Measurements from ENCODE around the gene C1QTNF9B.

C1QTNF9B gene

GRCh38 chr13:23877286-23877685 lies 20.0 kb downstream of the C1QTNF9B start:
- Histone ChIP-seq H3K36me3 (ENCODE audit: insufficient read depth, insufficient read length, low read length) (peaks cover 15% of the 10 kb centered on the region), H3K4me3 (ENCODE audit: insufficient read length, low read depth) (no peak overlapping the region), H3K9ac (ENCODE audit: insufficient read length, low read depth) (no peak overlapping the region), H3K4me1 (ENCODE audit: insufficient read depth, insufficient read length) (no peaks in the 10 kb centered on the region), H3K9me3 (ENCODE audit: insufficient read depth, low read length) (no peaks in the 10 kb centered on the region), H3K27me3 (ENCODE audit: insufficient read depth, insufficient read length) (no peaks in the 10 kb centered on the region)
- no peak for TF ChIP-seq YY1 (IDR thresholded peaks at IDR 0.05; ENCODE audit: insufficient read depth, insufficient read length)
- no peak for TF ChIP-seq ZNF274 (IDR thresholded peaks at IDR 0.05; ENCODE audit: low read depth, low read length)
- TF ChIP-seq SUZ12 (IDR thresholded peaks at IDR 0.05; ENCODE audit: extremely low read depth, insufficient read depth, insufficient read length) = no peak
- DNase-seq (ENCODE audit: low read depth, low spot score) = no peak

DNA sequence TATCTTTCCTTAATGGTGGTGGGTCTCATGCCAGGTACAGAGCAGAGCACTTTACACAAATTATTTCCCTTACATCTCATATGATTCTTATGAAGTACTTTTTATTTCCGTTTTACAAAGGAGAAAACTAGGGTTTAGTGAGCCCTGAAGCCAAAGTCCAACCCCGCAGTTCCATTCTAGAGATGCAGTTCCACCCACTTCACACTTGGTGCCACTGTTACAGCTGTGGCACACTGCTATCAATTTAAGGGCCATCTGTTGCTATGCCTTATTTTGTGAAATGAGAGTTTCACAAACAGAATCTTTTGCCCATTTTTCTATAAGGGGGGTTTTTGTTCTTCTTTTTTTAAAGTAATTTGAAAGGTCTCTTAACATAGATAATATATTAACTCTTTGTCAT lies 21.0 kb downstream of the C1QTNF9B start:
- no peak for TF ChIP-seq ZNF274 (IDR thresholded peaks at IDR 0.05; ENCODE audit: low read depth, low read length)
- TF ChIP-seq YY1 (IDR thresholded peaks at IDR 0.05; ENCODE audit: insufficient read depth, insufficient read length) = no peak
- no peak for TF ChIP-seq SUZ12 (IDR thresholded peaks at IDR 0.05; ENCODE audit: extremely low read depth, insufficient read depth, insufficient read length)
- H3K9ac ChIP-seq (ENCODE audit: insufficient read length, low read depth) = no peak overlapping the region
- no peaks in the 10 kb centered on the region for H3K9me3 ChIP-seq (ENCODE audit: insufficient read depth, low read length)
- peaks cover 13% of the 10 kb centered on the region for H3K36me3 ChIP-seq (ENCODE audit: insufficient read depth, insufficient read length, low read length)
- H3K4me1 ChIP-seq (ENCODE audit: insufficient read depth, insufficient read length) = no peaks in the 10 kb centered on the region
- H3K27me3 ChIP-seq (ENCODE audit: insufficient read depth, insufficient read length) = no peaks in the 10 kb centered on the region
- H3K4me3 ChIP-seq (ENCODE audit: insufficient read length, low read depth) = no peak overlapping the region
- DNase-seq (ENCODE audit: low read depth, low spot score) = no peak

- H3K4me1 ChIP-seq (ENCODE audit: insufficient read depth, insufficient read length) = no peaks in the 10 kb centered on the region
- DNase-seq (ENCODE audit: low read depth, low spot score) = no peak
- H3K9ac ChIP-seq (ENCODE audit: insufficient read length, low read depth) = no peak overlapping the region
Measured at GRCh38 chr13:23871616-23872220, 25.6 kb downstream of the C1QTNF9B start.

DNA sequence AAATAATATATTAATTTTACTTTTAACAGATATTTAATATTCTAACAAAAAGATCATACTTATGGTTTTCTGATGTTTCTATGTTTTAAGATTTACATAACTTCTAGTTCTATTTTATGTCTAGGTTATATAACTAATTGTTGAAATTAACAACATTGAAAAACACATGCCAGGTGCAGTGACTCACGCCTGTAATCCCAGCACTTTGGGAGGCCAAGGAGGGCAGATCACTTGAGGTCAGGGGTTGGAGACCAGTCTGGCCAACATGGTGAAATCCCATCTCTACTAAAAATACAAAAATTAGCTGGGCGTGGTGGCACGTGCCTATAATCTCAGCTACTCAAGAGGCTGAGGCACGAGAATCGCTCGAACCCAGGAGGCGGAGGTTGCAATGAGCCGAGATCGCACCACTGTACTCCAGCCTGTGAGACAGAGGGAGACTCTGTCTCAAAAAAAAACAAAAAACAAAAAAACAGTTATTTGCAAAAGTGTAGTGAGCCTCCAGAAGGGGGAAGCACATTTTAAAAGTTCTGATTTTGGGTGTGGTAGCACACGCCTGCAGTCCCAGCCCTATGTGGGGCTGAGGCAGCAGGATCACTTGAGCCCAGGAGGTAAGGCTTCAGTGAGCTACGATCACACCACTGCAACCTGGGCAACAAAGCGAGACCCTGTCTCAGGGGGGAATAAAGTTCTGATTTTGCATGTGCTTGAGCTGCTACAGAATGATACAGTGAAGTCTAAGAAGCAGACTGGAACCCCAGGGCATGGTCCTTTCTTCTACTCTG lies 26.8 kb downstream of the C1QTNF9B start:
- no peak for DNase-seq (ENCODE audit: low read depth, low spot score)
- H3K36me3 ChIP-seq (ENCODE audit: insufficient read depth, insufficient read length, low read length) = peaks cover 5% of the 10 kb centered on the region
- no peak overlapping the region for H3K9ac ChIP-seq (ENCODE audit: insufficient read length, low read depth)
- H3K4me3 ChIP-seq (ENCODE audit: insufficient read length, low read depth) = no peak overlapping the region
- H3K4me1 ChIP-seq (ENCODE audit: insufficient read depth, insufficient read length) = peaks cover 3% of the 10 kb centered on the region
- no peaks in the 10 kb centered on the region for H3K27me3 ChIP-seq (ENCODE audit: insufficient read depth, insufficient read length)
- no peaks in the 10 kb centered on the region for H3K9me3 ChIP-seq (ENCODE audit: insufficient read depth, low read length)
- TF ChIP-seq YY1 (IDR thresholded peaks at IDR 0.05; ENCODE audit: insufficient read depth, insufficient read length) (no peak), ZNF274 (IDR thresholded peaks at IDR 0.05; ENCODE audit: low read depth, low read length) (no peak), SUZ12 (IDR thresholded peaks at IDR 0.05; ENCODE audit: extremely low read depth, insufficient read depth, insufficient read length) (no peak)

More at GRCh38 chr13:23871616-23872220, 25.6 kb downstream of the C1QTNF9B start:
- no peaks in the 10 kb centered on the region for H3K27me3 ChIP-seq (ENCODE audit: insufficient read depth, insufficient read length)
- no peak overlapping the region for H3K4me3 ChIP-seq (ENCODE audit: insufficient read length, low read depth)
- TF ChIP-seq YY1 (IDR thresholded peaks at IDR 0.05; ENCODE audit: insufficient read depth, insufficient read length) = no peak
- TF ChIP-seq ZNF274 (IDR thresholded peaks at IDR 0.05; ENCODE audit: low read depth, low read length) = no peak
- H3K36me3 ChIP-seq (ENCODE audit: insufficient read depth, insufficient read length, low read length) = peaks cover 5% of the 10 kb centered on the region
- no peaks in the 10 kb centered on the region for H3K9me3 ChIP-seq (ENCODE audit: insufficient read depth, low read length)

GRCh38 chr13:23868521-23868920 lies 28.8 kb downstream of the C1QTNF9B start:
- no peak for TF ChIP-seq YY1 (IDR thresholded peaks at IDR 0.05; ENCODE audit: insufficient read depth, insufficient read length)
- TF ChIP-seq SUZ12 (IDR thresholded peaks at IDR 0.05; ENCODE audit: extremely low read depth, insufficient read depth, insufficient read length) = no peak
- TF ChIP-seq ZNF274 (IDR thresholded peaks at IDR 0.05; ENCODE audit: low read depth, low read length) = no peak
- no peak overlapping the region for H3K9ac ChIP-seq (ENCODE audit: insufficient read length, low read depth)
- H3K27me3 ChIP-seq (ENCODE audit: insufficient read depth, insufficient read length) = no peaks in the 10 kb centered on the region
- peaks cover 3% of the 10 kb centered on the region for H3K4me1 ChIP-seq (ENCODE audit: insufficient read depth, insufficient read length)
- peaks cover 5% of the 10 kb centered on the region for H3K36me3 ChIP-seq (ENCODE audit: insufficient read depth, insufficient read length, low read length)
- DNase-seq (ENCODE audit: low read depth, low spot score) = no peak
- no peaks in the 10 kb centered on the region for H3K9me3 ChIP-seq (ENCODE audit: insufficient read depth, low read length)
- H3K4me3 ChIP-seq (ENCODE audit: insufficient read length, low read depth) = no peak overlapping the region

- no peak overlapping the region for H3K4me3 ChIP-seq (ENCODE audit: insufficient read length, low read depth)
- H3K4me1 ChIP-seq (ENCODE audit: insufficient read depth, insufficient read length) = peaks cover 3% of the 10 kb centered on the region
- H3K9ac ChIP-seq (ENCODE audit: insufficient read length, low read depth) = no peak overlapping the region
- no peaks in the 10 kb centered on the region for H3K27me3 ChIP-seq (ENCODE audit: insufficient read depth, insufficient read length)
- peaks cover 5% of the 10 kb centered on the region for H3K36me3 ChIP-seq (ENCODE audit: insufficient read depth, insufficient read length, low read length)
- DNase-seq (ENCODE audit: low read depth, low spot score) = no peak
- H3K9me3 ChIP-seq (ENCODE audit: insufficient read depth, low read length) = no peaks in the 10 kb centered on the region
- TF ChIP-seq ZNF274 (IDR thresholded peaks at IDR 0.05; ENCODE audit: low read depth, low read length) (no peak), YY1 (IDR thresholded peaks at IDR 0.05; ENCODE audit: insufficient read depth, insufficient read length) (no peak), SUZ12 (IDR thresholded peaks at IDR 0.05; ENCODE audit: extremely low read depth, insufficient read depth, insufficient read length) (no peak)
Measured at GRCh38 chr13:23867027-23867491, 30.2 kb downstream of the C1QTNF9B start.

GRCh38 chr13:23866420-23867026 lies 30.8 kb downstream of the C1QTNF9B start:
- Histone ChIP-seq H3K4me1 (ENCODE audit: insufficient read depth, insufficient read length) (peaks cover 3% of the 10 kb centered on the region), H3K36me3 (ENCODE audit: insufficient read depth, insufficient read length, low read length) (peaks cover 8% of the 10 kb centered on the region), H3K9me3 (ENCODE audit: insufficient read depth, low read length) (no peaks in the 10 kb centered on the region), H3K9ac (ENCODE audit: insufficient read length, low read depth) (no peak overlapping the region), H3K4me3 (ENCODE audit: insufficient read length, low read depth) (no peak overlapping the region), H3K27me3 (ENCODE audit: insufficient read depth, insufficient read length) (no peaks in the 10 kb centered on the region)
- TF ChIP-seq YY1 (IDR thresholded peaks at IDR 0.05; ENCODE audit: insufficient read depth, insufficient read length) (no peak), SUZ12 (IDR thresholded peaks at IDR 0.05; ENCODE audit: extremely low read depth, insufficient read depth, insufficient read length) (no peak)
- no peak for DNase-seq (ENCODE audit: low read depth, low spot score)
